K562 (cell line): ENCODE measurements around the gene DSE. TPM values are rescaled to one million over a fixed set of nuclear protein-coding genes. Genes with fewer than 3 reads are reported as not detected.

ENCODE experiments used
- ATAC-seq: fragments of 200-7000 bp; cut with Tn5 transposase; 3 replicates; pipeline ENCODE4 v1.9.1; 2020; ENCODE audit warnings: moderate library complexity
- BruUV-seq: library from RNA; stranded (reverse); fragments of 400-500 nt; replicated peaks from 2 replicates; lab custom pipeline; 2021; lab: Mats Ljungman, UMichigan
- CTCF ChIA-PET: fragments of 300-600 bp; formaldehyde crosslinking; extraction: SDS; loops from one replicate; lab custom pipeline; 2021; ENCODE audit warnings: low intra/inter-chr PET ratio; lab: Yijun Ruan, JAX
- POLR2A ChIA-PET: fragments of 300-600, 350-650 bp; sonication (Branson Sonifier 250); formaldehyde crosslinking; extraction: SDS; loops from one replicate; lab custom pipeline; 2021; ENCODE audit warnings: antibody characterized with exemption, inconsistent platforms; lab: Yijun Ruan, JAX
- DNase-seq, 4 experiments: peaks; one replicate each; pipeline versions ENCODE4 v3.0.0 to v3.0.0-alpha.2; 2011 to 2018; ENCODE audit warnings: low spot score in 3 of 4, mixed read lengths in 3 of 4; ENCODE audit errors: extremely low read depth in 1 of 4
- FAIRE-seq: peaks from 2 replicates; lab custom pipeline; 2011; peaks lifted over from hg19 to GRCh38; lab: Jason Lieb, UNC
- H2AFZ ChIP-seq: 2 replicates; pipeline ENCODE4 v1.6.0; 2011; ENCODE audit warnings: low read depth, low read length, control low read depth, inconsistent platforms
- H3K27ac ChIP-seq: fragments of 200-600 bp; 3 replicates; pipeline ENCODE4 v1.8.0; 2011; ENCODE audit warnings: low read depth, mild to moderate bottlenecking, control low read depth, inconsistent platforms, low read length, moderate library complexity, mixed read lengths; ENCODE audit errors: extremely low read depth
- H3K27me3 ChIP-seq, 2 experiments: fragments of 300-600 bp in 1 of 2; 2 replicates in 1 of 2; 3 replicates in 1 of 2; pipeline versions ENCODE4 v1.6.0 to v1.8.0; 2011; ENCODE audit warnings: inconsistent platforms in 2 of 2, low read length in 2 of 2, mild to moderate bottlenecking in 1 of 2, mixed read lengths in 1 of 2, moderate library complexity in 1 of 2; ENCODE audit not compliant: control insufficient read depth in 2 of 2, insufficient read depth in 2 of 2
- H3K36me3 ChIP-seq: fragments of 300-600 bp; 3 replicates; pipeline ENCODE4 v1.8.0; 2011; ENCODE audit warnings: mild to moderate bottlenecking, low read length, inconsistent platforms; ENCODE audit not compliant: control insufficient read depth, insufficient read depth
- H3K4me1 ChIP-seq, 2 experiments: fragments of 200-600 bp in 1 of 2; replicated peaks in 1 of 2; 2 replicates in 1 of 2; 3 replicates in 1 of 2; pipeline versions ENCODE4 v1.5.1 to v1.8.0; 2011; ENCODE audit warnings: inconsistent platforms in 2 of 2, low read length in 2 of 2, mild to moderate bottlenecking in 1 of 2, mixed read lengths in 1 of 2, moderate library complexity in 1 of 2; ENCODE audit not compliant: control insufficient read depth in 2 of 2, insufficient read depth in 2 of 2
- H3K4me2 ChIP-seq: 2 replicates; pipeline ENCODE4 v1.6.1; 2011; ENCODE audit warnings: low read length, control low read depth, inconsistent platforms, mixed read lengths; ENCODE audit not compliant: insufficient read depth
- H3K4me3 ChIP-seq: fragments of 200-600 bp; sonication (generic), shearing (Covaris generic); 2 replicates; pipeline ENCODE4 v1.5.1; 2016; ENCODE audit warnings: control low read depth, inconsistent platforms
- H3K79me2 ChIP-seq: fragments of 200-600 bp; 3 replicates; pipeline ENCODE4 v1.8.0; 2011; ENCODE audit warnings: low read length, inconsistent platforms; ENCODE audit not compliant: control insufficient read depth, insufficient read depth
- H3K9ac ChIP-seq, 2 experiments: 2 replicates each; pipeline versions ENCODE4 v1.6.0 to v1.6.1; 2011; ENCODE audit warnings: low read depth in 2 of 2, low read length in 2 of 2, control low read depth in 1 of 2, inconsistent platforms in 1 of 2, mild to moderate bottlenecking in 1 of 2, mixed read lengths in 1 of 2; ENCODE audit not compliant: insufficient read depth in 1 of 2
- H3K9me1 ChIP-seq: one replicate; pipeline ENCODE4 v1.6.0; 2011; ENCODE audit warnings: inconsistent platforms, mild to moderate bottlenecking, low read length, moderate library complexity; ENCODE audit not compliant: control insufficient read depth, insufficient read depth
- H3K9me3 ChIP-seq: replicated peaks from 2 replicates; pipeline ENCODE4 v1.5.1; 2011; ENCODE audit warnings: low read depth, low read length, inconsistent platforms; ENCODE audit not compliant: control insufficient read depth, insufficient read depth
- H4K20me1 ChIP-seq: replicated peaks from 2 replicates; pipeline ENCODE4 v1.6.1; 2011; ENCODE audit warnings: low read length, inconsistent platforms, mixed read lengths; ENCODE audit not compliant: control insufficient read depth, insufficient read depth
- E2F3 ChIP-seq: fragments of 250-450 bp; sonication (Bioruptor Pico); IDR thresholded peaks from 2 replicates; pipeline ENCODE4 v1.4.0; 2020; ENCODE audit warnings: mild to moderate bottlenecking
- ZBTB33 ChIP-seq: sonication (generic); formaldehyde crosslinking; IDR thresholded peaks from 2 replicates; pipeline ENCODE4 v1.8.1; 2023; ENCODE audit warnings: mild to moderate bottlenecking, missing genetic modification reagents
- WGBS: fragments of 100-300 bp; shearing (Covaris generic); methylation state at CpG from one replicate; pipeline ENCODE4 v1.1.6; 2016; ENCODE audit warnings: low coverage, mixed read lengths; ENCODE audit not compliant: insufficient coverage; ENCODE audit errors: missing lambda C conversion rate; 5-methylcytosine and 5-hydroxymethylcytosine counted together
- in situ Hi-C: fragments of 300-500 bp; cut with MboI; formaldehyde crosslinking; loops from 4 replicates; pipeline ENCODE4 v1.15.0; 2018; ENCODE audit warnings: inconsistent platforms, mixed read lengths
- intact Hi-C: fragments of 100-400 bp; cut with micrococcal nuclease; formaldehyde crosslinking; loops from 2 replicates; pipeline ENCODE4 v1.14.2; 2022
- polyA plus RNA-seq, 8 experiments: library from polyadenylated mRNA; depleted of rRNA in 4 of 8; stranded (reverse) in 5 of 8; unstranded in 3 of 8; fragments of >200 nt; fragmentation: Nextera tagmentation in 2 of 8; fragmentation: Illumina TruSeq in 1 of 8; extraction: Ambion mirVana in 2 of 8; extraction: Trizol in 1 of 8; gene quantifications; 2 replicates each; pipeline versions ENCODE4 v1.2.1 to v1.2.3, GENCODE V29; 2011 to 2014; ENCODE audit warnings: inconsistent platforms in 1 of 8, missing spikeins in 1 of 8
- total RNA-seq, 7 experiments: library from RNA; depleted of rRNA in 6 of 7; stranded (reverse); fragments of >200 nt in 6 of 7; fragmentation: Illumina TruSeq in 2 of 7; extraction: Trizol in 2 of 7; gene quantifications; 2 replicates each; pipeline versions ENCODE4 v1.2.1 to v1.2.3, GENCODE V29; 2011 to 2021; ENCODE audit warnings: low replicate concordance in 1 of 7

DSE gene
- total and polyA plus RNA-seq, 9 of the 15 experiments (the other 6 are each of a cell fraction or from before 2014, with no cell fraction given), result 0.49 to 1.7 (median 0.79) TPM

- DNase-seq (no peak), FAIRE-seq (no peak)
- Histone ChIP-seq H3K4me3 (peak overlapping the region; percentile 33), H3K9me1 (no peaks in the 10 kb centered on the region), H3K27ac (no peak overlapping the region), H3K36me3 (no peaks in the 10 kb centered on the region), H3K4me1 (peaks cover 0 to 14% of the 10 kb centered on the region in 2 experiments; a peak in 2 of 5 replicates), H3K9ac (no peak overlapping the region), H3K27me3 (peaks cover 18 to 28% of the 10 kb centered on the region in 2 experiments; a peak in 4 of 5 replicates), H2AFZ (no peak overlapping the region)
- in situ Hi-C loops, result loop anchor here (5.0 kb wide), 1 partner anchor 59 kb away; no protein-coding TSS in a partner anchor
- 41% methylated on average over 28 of the region's 75 CpGs for WGBS
- CTCF ChIA-PET, result no interaction called here
- no peak for TF ChIP-seq E2F3 (CRISPR knock-in tag)
- TF ChIP-seq ZBTB33 (CRISPR knock-in tag), result peak; percentile 81
- TF ChIP-seq, all 486 proteins: peak for 1
- intact Hi-C loops, result no loop called here
- Histone ChIP-seq H3K4me2 (peak overlapping the region; percentile 49; the same call in 1 of the 2 replicates), H4K20me1 (no peaks in the 10 kb centered on the region), H3K79me2 (no peaks in the 10 kb centered on the region), H3K9me3 (no peaks in the 10 kb centered on the region)
- POLR2A ChIA-PET, result interaction anchor here (1.1 kb wide), 1 partner anchor 130 kb away, joined by 3 read pairs; no protein-coding TSS in a partner anchor
- no TSS peak for BruUV-seq
- no peak; the same call in 1 of the 3 replicates for ATAC-seq
Observed at GRCh38 chr6:116371120-116371917, 572 bp downstream of the DSE start.
